Activated CD4-positive, CD25-positive, alpha-beta regulatory T cell treated with anti-CD3 and anti-CD28 coated beads, Interleukin-2, amount 50 U/mL, for 72 hours (primary cell): ENCODE results near the gene TNRC6C.

ENCODE experiments used
- DNase-seq: peaks from one replicate; pipeline ENCODE4 v3.0.0; 2021

The TNRC6C gene

DNA sequence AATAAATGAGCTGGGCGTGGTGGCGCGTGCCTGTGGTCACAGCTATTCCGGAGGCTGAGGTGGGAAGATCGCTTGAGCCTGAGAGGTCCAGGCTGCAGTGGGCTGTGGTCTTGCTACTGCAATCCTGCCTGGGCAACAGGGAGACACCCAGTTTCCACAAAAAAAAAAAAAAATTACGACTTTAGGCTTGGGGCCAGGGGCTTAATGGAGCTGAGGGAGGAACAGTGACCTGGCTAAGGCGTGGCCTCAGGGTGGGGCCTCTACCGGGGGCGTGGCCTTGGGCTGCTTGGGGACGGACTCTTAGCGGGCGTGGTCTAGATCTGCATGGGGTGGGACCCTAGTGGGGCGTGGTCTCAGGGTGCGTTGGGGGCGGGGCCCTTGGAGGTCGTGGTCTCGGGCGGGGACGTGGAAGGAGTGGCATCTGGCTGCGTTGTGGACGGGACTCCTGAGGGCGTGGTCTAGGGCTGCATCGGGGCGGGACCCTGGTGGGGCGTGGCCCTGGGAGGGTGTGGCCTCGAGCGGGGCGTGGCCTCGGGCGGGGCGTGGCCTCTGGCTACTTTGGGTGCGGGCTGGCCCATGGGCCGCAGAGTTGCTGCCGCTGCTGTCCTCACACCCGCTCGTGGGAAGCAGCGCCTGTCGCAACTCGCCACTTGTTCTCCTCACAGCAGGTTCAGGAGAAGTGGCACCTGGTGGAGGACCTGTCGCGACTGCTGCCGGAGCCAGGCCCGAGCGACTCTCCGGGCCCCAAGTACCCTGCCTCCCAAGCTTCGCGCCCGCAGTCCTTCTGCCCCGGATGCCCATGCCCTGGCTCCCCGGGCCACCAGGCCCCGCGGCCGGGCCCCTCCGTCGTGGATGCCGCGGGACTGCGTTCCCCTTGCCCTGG, 181.9 kb downstream of the TNRC6C start:
- DNase-seq, result peak; percentile 89

DNA sequence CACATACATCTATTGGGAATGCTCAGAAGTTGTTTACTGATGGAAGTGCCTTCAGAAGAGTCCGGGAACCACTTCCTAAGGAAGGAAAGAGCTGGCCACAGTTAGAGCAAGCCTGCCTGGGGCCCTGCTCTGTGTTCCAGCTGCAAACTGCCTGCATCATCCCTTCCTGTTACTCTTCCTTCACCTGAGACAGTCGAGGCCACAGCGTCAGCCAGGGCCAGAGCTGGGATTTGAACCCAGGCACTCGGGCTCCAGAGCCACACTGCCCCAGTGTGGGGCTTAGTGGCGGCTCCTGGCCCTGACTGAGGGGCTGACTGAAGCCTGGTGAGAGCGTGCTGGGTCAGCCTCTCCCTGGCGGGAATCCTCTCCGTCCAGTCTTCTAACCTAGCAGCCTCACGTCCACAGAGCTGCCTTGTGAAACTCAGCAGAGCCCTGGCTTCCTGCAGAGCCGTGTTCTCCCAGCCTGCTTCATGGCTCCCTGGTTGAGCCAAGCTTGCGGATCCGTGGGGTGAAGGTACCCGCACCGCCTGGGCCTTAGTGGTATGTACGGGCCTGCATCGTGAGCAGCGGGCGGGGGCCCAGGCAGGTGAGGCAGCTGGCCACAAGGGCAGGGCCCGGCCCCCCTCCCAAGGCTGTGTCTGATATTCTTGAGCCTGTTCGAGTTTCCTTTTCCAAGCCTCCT, 183.1 kb downstream of the TNRC6C start:
- no peak for DNase-seq

DNA sequence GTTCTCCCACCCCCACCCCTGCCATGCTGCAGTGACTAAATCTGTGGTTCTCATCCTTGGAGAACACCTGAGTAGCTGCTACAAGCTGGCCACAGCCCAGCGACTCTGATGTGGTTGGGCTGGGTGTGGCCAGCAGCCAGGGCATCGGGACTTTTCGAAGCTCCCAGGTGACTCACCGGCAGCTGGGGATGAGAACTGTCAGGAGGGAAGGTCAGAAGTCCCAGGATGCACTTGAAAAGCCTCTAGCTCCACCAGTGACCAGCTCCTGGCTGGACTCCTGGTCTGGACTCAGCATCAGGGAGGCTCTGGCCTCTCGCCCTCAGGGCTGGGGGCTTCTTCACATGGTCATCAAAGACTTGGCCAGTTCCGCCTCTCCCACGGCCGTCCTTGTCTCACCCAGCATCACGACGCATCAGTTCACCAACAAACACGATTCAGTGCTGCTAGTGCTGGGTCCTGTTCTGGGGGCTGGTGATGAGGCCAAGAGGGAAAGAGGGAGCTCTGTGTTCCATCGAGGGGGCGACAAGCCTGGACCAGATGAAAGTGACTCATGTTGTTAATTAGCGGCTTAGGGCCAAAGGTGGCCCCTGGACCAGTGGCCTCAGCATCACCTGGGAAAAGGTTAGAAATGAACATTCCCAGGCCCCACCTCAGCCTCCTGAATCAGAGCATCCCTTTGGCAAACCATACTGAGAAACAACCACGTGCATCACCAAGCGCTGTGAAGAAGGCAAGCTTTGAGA, 183.8 kb downstream of the TNRC6C start:
- no peak for DNase-seq

DNA sequence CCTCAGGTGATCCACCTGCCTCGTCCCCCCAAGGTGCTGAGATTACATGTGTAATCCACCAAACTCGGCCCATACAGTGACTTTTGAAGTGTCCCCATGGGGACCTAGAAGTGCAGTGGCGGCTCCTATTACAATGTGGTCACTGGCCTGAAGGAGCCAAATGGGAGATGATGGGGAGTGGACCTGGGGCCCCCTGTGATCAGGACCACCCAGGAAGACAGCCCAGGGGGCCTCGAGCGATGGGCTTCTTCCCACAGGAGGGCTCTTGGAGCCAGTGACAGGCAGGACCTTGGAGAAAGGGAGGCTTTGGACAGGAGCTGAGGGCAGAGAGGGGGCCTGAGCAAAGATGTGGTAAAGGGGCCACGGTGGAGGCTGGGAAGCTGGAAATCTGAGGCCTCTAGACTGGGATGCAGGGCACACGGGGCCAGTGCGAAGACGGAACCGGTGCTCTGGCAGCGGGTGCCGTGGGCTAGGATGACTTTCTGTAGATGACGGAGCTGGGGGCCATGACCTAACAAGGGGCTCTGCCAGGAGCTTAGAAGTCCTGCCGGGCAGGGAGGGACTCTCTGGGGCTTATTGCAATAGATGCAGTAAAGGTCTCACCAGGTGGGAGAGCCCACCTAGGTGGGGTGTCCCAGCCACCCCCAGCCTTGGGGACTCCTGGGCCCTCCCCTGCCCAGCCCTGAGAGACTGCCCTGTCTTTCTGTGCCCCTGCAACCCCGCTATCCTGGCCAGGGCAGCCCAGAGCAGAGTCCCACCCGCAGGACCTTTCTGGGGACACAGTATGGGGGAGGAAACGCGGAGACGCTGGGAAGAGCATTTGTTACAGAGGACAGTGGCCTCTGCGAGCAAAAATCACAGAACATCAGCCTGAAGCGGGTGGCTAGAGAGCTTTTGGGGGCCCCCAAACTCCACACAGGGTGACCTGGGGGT, 185.0 kb downstream of the TNRC6C start:
- DNase-seq, result no peak

DNA sequence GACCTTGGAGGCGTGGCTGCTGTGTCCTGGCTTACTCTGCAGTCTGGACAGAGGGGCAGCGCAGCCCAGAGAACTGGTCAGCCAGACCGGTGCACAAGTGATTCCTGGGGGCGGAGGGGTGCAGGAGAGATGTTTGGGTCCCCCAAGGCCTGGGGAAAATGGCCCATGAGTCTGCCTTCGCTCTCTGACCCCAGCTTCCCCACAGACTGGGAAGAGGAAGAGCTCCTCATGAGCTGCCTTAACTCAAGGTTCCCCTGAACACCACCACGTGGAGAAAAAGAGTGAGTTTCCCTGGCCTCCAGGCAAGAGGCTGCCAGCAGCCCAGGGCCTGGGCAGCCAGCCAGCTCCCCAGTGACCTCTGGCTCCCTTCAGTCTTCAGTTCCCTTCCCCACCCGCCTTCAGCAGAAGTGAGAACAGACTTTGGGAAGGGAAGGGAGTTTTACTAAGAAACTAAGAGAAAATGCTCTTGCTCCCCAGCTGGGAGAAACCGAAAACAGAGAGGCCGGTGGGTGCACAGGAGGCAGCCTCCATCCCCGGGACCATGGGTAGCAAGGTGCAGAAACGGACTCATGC, 185.7 kb downstream of the TNRC6C start:
- no peak for DNase-seq

DNA sequence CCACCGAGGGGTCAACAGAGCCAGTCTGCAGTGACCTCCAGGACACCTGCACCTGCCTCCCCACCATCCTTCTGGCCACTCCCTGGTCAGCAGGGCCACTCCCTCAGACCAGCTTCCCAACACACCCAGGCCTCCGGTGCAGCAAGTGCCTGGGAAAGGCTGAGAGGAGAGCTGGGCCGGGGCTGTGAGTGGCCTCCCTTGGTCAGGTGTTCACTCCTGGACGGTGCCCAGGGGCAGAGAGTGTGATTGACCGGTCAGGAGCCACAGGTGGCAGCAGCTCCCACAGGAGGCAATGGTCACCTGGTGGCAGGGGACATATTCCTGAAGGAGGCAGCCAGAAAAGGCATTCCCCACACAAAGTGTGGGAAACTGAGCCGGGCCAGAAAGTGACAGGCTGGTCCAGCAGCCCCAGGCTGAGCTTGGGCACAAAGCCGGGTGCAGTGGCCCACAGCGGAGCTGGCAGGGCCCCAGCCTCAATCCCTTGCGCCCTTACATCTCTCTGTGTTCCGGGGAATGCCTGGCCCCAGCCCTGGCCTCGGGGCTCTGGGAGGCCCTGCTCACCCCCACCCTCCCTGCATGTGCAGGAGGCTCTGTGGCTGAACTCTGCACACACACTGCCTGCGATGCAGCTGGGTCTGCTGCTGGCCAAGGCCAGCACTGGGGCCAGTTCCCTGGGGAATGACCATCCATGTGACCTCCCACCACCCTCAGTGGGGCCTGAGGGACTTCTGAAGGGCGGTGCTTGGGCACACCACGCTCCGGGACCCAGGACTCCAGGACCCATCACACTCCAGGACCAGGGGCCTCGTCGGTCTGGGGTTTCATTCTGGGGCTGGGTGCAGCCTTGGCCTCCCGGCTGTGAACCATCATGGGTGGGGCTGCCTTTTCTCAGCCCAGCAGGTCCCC, 186.5 kb downstream of the TNRC6C start:
- no peak for DNase-seq

DNA sequence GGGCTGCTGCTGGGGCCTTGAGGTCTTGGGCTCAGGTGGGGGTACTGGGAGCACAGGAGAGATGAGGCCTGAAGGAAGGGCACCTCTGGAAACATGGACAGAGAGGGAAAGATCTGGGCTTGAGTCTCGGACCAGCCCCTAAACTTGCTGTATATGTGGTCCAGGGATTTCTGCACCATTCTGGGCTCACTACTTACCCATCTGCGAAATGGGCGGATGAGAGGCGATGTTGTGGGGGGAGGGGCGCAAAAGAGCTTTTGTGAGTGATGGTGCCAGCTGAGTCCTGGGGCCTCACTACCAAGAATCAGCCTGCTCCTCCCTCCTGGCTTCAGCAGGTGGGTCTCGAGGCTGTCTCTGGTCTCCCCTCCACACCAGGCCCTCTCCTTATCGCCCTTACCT, 188.0 kb downstream of the TNRC6C start:
- DNase-seq, result no peak

DNA sequence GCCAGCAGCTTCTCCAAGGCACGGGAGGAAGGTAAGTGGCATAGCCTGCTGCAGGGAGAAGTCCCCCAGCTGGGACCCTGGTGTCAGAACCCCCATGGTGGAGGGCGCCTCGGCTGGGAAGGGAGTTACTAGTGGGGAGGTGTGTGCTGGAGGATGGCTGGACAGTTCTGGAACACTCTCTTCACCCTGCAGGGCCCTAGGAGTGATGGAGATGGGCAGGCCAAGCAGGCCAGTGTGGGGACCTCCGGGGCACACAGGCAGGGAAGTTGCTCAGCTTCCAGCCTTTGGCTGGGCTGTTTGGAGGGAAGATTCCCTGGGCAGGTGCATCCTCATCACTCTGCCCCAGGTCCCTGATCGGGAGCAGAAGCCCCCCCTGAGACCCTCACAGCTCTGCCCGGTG, 188.4 kb downstream of the TNRC6C start:
- DNase-seq, result no peak

DNA sequence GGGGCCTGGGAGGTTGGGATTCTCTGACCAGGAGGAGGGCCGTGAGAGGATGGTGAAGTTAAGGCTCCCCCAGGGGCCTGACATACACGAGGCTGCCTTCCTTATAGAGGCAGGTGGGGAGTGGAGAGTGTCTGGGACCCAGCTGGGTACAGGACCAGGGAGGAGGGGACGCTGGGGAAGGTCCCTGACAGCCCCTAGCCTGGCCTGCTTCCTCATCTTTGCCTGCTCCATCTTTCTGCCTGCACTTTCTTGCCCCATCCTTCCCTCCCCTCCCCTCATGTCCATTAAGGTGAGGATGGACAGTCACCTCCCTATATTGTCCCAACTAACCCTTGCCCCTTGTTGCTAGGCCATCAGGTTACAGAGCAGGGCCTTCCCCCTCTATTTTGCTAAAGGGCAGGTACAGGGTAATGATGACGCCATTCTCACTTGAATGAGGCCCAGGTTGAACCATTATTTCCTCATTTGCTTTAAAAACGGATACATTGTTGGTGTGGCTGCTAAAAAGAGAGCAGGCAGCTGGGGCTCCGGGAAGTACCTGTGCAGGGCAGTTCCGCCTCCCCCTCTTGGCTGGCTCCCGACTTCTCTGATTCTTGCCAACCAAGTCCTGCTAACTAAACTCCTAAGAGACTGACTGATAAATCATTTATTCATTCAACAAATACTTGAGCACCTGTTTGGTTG, 189.0 kb downstream of the TNRC6C start:
- no peak for DNase-seq

DNA sequence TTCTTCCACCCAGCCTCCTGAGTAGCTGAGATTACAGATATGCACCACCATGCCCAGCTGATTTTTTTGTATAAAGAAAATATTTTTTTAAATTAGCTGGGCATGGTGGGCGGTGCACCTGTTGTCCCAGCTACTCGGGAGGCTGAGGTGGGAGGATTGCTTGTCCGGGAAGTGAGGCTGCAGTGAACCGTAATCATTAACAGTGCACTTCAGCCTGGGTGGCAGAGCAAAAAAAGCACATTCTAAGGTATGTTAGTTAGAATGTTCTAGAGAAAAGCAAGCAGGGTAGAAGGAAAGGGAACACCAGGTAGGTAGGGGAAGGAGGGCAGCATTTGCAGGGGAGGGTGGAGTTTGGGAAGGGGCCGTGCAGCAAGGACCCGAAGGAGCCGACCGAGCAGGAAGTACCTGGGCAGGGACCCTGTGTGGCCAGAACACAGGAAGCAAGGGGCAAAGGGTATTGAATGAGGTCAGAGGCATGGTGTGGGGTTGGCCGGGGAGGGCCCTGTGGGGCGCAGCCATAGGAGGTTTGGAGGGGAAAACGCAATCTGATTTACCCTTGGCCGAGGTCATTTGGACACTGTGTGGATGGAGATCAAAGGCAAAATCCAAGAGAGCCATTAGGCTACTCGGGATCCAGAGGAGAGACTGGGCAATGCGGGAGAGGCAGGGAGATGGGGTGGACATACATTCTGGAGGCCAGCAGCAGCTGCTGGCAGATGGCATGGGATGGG, 189.9 kb downstream of the TNRC6C start:
- DNase-seq, result no peak

DNA sequence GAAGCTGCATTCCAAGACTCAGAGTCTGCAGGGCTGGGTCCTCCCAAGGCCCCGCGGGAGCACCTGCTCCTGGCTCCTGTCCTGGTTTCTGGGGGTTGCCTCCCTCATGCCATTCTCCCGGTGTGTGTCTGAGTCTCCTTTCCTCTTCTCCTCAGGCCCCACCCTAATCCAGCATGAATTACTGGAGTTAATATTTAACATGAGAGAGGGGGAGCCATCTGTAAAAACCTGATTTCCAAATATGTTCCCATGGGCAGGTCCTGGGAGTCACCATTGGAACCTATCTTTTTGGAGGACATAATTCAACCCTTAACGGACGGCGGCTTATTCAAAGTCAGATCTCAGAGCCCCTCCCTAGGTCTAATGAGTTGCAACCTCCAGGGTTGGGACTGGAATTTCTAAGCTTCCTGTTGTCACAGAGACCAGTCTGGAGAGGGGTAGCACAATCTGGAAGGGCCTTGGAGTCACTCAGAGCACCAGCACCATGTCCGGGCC, 193.1 kb downstream of the TNRC6C start:
- no peak for DNase-seq

DNA sequence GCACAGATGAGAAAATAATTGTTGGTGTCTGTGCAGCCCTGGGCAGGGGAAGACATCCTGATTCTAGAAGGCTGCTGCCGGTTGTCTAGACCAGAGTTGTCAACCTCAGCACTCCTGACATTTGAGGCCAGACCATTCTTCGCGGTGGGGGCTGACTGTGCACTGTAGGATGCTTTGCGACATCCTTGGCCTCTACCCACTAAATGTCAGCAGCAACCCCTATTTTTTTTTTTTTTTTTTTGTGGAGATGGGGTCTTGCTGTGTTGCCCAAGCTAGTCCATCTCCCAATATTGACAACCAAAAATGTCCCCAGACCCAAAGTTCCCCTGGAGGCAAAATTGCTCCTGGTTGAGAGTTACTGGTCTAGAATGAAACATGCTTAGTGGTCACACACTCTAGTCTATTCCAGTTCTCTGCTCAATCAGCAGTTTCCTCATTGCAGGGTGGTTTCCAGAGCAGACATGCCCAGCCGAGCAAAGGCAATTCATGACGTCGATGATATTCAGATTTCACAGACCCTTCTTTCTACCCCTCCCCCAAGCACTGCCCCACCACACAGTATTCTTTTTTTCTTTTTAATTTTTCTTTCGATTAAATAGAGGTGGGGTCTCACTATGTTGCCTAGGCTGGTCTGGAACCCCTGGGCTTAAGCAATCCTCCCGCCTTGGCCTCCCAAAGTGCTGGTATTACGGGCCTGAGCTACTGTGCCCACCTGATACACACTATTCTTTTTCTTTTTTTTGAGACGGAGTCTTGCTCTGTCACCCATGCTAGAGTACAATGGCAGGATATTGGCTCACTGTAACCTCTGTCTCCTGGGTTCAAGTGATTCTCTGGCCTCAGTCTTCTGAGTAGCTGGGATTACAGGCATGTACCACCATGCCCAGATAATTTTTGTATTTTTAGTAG, 196.7 kb downstream of the TNRC6C start:
- no peak for DNase-seq
